Medulla oblongata (tissue), 1 donor: ENCODE data around the gene TFF1.

Source experiments
- DNase-seq: peaks from one replicate; pipeline ENCODE4 v3.0.0-alpha.2; 2015; ENCODE audit errors: extremely low spot score

Gene TFF1

DNA sequence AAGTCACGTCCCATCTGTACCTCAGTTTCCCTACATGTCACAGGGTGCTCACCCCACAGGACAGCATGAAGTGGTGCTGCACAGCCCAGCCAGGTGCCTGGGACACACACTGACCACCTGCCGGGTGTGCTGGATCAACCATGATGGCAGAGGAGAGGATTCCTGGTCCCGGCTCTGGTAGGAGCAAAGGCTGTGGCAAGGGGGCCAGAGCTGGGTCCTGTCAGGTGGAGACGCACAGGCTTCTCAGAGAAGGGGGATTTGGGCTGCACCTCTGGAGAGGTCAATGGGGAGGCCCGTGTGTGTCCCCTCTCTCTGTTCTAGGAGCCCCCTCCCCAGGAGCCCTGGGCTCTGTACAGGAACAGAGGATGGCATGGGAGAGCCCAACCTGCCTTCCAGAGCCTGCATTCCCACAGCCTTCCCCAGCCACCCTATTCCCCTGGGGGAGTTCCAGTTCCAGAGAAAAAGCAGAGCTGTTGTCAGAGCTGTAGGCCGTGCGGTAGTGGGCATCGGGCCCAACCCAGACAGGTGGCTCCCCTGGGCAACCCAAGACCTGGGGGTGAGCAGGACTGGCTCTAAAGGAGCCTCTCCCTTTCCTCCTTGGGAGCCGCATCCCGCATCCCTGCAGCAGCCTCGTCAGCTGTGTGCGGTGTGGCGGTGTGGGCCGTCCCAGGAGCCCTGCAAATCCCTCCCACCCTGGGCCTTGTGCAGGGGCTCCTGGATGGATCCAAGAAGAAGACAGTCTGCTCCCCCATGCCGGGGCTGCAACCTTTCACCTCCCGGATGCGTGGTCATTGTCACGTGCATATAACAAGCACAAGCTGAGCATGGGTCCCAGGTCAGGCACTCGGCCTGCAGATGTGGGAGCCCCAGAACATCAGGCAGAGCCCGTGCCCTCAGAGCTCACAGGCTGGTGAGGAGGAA is 48.2 kb downstream of the TFF1 start:
- DNase-seq, result no peak

DNA sequence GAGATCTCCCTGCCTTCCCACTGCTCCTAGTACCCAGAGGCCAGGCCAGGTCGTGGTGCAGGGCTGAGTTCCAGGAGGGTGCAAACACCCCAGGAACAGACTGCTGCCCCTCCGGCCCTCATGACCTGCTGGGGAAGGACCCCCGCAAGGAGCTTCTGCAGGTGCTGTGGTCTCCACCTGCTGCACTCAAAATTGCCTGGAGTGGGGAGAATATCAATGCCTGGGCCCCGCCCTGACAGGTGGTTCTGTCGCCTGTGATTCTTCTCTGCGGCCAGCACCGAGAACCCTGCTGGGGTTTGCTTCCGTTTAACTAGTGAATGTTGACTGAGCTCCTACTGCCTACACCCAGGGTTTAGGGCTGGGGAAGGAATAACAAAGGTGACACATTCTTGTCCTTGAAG is 49.0 kb downstream of the TFF1 start:
- no peak for DNase-seq

DNA sequence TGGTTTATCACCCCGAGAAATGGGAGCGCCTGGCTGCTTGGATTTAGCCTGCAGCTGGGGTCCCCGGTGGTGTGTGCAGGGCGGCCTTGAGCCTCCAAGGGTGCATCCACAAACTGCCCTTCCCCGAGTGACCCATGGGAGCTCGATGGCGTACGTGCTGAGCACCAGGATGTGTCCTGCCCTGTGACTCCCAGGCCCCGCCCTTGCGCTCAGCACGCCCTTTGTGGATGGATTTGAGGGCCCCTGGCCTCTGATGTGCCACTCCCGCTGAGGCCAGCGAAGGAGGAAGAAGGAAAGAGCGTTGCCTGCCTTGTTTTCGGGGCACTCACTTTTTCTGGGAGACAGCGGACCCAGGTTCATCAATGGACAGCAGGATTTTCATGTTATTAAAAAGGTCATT is 49.4 kb downstream of the TFF1 start:
- DNase-seq, result no peak

DNA sequence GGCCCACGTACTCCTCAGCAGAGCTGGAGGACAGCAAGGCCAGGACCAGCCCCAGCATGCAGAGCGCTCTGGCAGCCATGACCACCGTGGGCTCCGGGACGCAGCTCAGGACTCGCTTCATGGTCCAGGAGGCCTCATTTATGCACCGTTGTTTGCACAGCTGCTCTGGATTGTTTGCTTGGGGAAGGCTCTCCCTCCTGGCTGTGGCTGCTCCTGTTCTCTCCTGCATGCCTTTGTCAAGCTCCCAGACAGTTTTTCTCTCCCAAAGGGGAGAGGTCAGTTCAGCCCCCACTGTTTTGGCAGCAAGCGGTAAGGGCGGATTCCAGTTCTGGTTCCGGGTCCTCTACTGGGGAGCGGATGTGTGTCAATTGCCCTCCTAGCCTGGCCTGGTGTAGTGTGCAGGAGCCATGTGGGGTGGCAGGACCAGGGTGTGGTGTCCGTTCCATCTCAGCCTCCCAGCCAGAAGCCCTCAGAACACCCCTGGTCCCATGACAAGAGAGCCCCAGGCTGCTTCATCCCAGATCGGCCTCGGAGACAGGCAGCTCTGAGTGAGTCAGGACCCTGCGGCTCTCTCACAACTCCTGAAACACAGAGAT is 50.9 kb downstream of the TFF1 start, which contains the start of gene TFF3:
Gene TFF3 (minus strand): TSS at position 114 of the 596 bp plus-strand sequence. CDS start 35 bp downstream, at position 79.
- no peak for DNase-seq

DNA sequence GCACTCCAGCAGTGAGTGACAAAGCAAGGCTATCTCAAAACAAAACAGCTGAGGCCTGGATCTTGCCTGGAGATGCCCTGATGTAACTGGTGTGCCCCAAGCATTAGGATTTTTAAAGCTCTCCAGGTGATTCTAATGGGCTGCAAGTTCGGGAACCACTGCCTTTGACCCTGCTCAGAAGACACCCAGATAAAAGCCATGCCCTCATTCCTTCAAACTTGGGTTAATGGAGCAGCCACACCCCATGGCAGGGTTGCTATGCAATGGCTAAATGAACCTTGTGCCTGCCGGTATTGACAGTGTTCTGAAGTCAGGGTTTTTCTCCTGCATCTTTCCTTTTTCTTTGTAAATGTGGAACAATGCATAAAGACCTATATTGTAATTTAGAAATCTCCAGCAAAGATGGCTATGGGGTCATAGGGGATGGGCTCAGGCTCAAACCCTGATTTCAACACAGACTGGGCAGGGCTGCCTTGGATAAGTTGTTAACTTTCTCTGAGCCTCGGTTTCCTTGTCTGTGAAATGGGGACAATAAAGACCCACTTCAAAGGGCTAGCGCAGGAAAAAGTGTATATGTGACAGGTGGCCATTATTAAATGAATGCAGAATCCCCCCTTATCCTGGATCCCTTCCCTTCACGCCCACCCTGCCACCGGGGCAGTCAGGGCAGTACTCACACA is 51.6 kb downstream of the TFF1 start:
- no peak for DNase-seq

DNA sequence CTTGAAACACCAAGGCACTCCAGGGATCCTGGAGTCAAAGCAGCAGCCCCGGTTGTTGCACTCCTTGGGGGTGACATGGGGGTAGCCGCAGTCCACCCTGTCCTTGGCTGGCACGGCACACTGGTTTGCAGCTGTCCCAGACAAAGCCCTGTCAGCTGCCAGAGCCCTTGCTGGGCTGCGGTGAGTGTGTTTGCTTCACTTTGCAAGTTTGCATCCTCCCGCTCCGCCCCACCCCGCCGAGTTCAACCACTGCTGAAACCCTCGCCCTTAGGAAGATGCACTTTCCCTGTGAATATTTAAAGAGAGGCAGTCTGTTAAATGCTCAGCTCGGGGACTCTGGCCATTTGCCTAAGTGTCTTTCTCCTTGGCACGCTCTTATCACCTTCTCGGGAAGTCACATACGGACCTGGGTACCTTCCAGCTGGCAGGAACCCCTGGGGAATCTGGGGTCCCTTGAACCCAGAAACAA is 52.8 kb downstream of the TFF1 start:
- DNase-seq, result no peak

DNA sequence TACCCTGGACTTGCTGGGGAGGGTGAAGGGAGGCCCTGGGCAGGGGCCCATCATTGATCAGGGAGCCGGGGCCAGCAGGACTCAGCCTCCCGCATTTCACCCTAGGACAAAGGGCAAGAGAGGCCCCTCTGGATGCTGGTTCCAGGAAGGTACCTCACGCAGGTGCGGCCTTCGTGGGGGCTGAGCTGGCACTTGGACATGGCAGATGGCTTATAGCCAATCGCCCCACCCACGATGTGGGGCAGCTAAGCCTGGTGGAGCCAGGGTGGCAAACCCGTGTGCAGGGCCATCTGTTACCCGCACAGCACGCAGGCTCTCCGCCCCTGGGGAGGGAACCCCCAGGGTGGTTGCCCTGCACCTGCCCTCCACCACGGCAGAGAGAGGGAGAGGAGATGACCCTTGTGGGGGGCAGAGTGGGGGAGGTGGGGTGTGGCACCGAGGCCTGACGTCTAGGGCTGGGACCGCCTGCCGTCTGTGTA is 53.7 kb downstream of the TFF1 start:
- DNase-seq, result no peak
